Bronchial epithelial cell (primary cell): ENCODE measurements around the gene SDE2. TPM values are rescaled to one million over a fixed set of nuclear protein-coding genes. Genes with fewer than 3 reads are reported as not detected.
A peak's percentile ranks its signal among the peaks of the same experiment; 100 is the strongest.

Experiments used
- DNase-seq: peaks from one replicate; pipeline ENCODE4 v3.0.0-alpha.2; 2010; ENCODE audit warnings: low read depth
- FAIRE-seq: peaks from 2 replicates; lab custom pipeline; 2011; peaks lifted over from hg19 to GRCh38; lab: Jason Lieb, UNC
- H3K27me3 ChIP-seq: 2 replicates; pipeline ENCODE4 v1.5.1; 2011; ENCODE audit warnings: low read length; ENCODE audit not compliant: control insufficient read depth, insufficient read depth
- H3K36me3 ChIP-seq: 2 replicates; pipeline ENCODE4 v1.5.1; 2011; ENCODE audit warnings: low read length; ENCODE audit not compliant: control insufficient read depth, insufficient read depth
- H3K4me3 ChIP-seq: 2 replicates; pipeline ENCODE4 v1.5.1; 2011; ENCODE audit warnings: mild to moderate bottlenecking, low read depth, low read length, control low read depth
- total RNA-seq: library from RNA; depleted of rRNA; stranded (reverse); fragments of >200 nt; gene quantifications from 2 replicates; pipeline ENCODE4 v1.2.1, GENCODE V29; 2014
- TF ChIP-seq, protein P1 (sequence below): IDR thresholded peaks from 2 replicates; pipeline ENCODE4 v1.5.1; 2011; ENCODE audit warnings: mild to moderate bottlenecking, moderate library complexity, low read length, control low read depth, inconsistent platforms; ENCODE audit not compliant: insufficient read depth, severe bottlenecking

Gene SDE2
- total RNA-seq, 1 donor from 2014 or later = 41.1 TPM

DNA sequence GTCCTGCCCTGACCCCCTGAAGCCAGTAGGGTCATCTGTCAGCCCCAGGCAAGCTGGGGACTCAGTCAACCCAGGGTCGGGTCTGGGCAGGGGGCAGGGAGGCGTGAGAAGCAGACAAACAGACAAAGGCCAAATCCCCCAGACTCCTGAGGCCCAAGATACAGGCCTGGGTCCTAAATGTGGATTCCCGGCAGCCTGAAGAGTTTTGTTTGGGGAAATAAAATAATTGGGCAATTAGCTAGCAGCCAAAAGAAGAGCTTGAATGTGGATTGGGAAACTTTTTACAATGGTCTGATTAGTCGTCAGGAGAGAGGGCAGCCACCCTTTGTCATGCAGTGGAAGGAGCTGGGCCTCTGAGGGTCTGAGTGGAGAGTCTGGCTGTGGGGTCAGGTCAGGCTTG is 53.6 kb downstream of the SDE2 start:
- H3K4me3 ChIP-seq = no peak overlapping the region
- FAIRE-seq = no peak
- TF ChIP-seq, protein P1, sequence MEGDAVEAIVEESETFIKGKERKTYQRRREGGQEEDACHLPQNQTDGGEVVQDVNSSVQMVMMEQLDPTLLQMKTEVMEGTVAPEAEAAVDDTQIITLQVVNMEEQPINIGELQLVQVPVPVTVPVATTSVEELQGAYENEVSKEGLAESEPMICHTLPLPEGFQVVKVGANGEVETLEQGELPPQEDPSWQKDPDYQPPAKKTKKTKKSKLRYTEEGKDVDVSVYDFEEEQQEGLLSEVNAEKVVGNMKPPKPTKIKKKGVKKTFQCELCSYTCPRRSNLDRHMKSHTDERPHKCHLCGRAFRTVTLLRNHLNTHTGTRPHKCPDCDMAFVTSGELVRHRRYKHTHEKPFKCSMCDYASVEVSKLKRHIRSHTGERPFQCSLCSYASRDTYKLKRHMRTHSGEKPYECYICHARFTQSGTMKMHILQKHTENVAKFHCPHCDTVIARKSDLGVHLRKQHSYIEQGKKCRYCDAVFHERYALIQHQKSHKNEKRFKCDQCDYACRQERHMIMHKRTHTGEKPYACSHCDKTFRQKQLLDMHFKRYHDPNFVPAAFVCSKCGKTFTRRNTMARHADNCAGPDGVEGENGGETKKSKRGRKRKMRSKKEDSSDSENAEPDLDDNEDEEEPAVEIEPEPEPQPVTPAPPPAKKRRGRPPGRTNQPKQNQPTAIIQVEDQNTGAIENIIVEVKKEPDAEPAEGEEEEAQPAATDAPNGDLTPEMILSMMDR = no peak

DNA sequence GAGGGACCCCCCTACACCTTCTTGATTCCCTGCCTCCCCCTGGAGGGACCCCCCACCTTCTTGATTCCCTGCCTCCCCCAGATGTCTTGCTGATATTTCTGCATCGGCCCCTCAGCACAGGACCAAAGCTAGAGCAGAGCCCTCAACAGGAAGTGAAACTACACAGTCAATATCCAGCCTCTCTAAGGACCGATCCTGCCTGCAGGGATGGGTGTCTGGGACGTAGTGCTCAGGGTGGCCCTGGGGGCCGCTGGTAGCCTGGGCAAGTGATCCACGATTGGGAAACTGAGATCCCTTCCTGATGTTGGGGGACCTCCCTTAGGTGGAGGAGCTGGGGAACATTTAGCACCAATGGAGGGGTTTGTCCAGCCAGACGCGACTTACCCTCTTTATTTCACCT is 54.2 kb downstream of the SDE2 start:
- Histone ChIP-seq H3K27me3 (peaks cover 3% of the 10 kb centered on the region), H3K4me3 (no peak overlapping the region), H3K36me3 (no peaks in the 10 kb centered on the region)
- DNase-seq (no peak), FAIRE-seq (no peak)
- TF ChIP-seq, protein P1 = no peak

More for the DNA sequence above, 53.6 kb downstream of the SDE2 start:
- no peak for DNase-seq
- Histone ChIP-seq H3K36me3 (no peaks in the 10 kb centered on the region), H3K27me3 (peaks cover 5% of the 10 kb centered on the region)

DNA sequence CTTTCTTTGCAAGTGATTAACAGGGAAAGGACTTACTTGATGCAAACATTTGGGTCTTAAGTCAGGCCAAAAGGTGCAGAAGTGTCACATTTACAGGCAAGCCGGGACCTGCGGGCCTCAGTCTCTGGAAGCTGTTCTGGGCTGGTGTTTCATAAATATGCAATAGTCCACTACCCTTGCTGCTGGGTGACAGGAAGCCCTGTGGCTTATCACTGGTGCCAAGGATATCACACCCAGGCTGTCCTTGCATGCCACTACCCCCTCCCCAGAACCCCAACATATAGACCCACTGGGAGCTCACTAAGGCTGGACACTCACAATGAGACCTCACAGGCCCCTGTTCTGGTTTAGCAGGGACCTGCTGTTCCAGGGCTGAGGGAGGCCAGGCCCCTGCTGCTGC is 54.8 kb downstream of the SDE2 start:
- FAIRE-seq (no peak), DNase-seq (peak; percentile 13)
- Histone ChIP-seq H3K36me3 (no peaks in the 10 kb centered on the region), H3K4me3 (no peak overlapping the region), H3K27me3 (peaks cover 3% of the 10 kb centered on the region)
- TF ChIP-seq, protein P1 = no peak

DNA sequence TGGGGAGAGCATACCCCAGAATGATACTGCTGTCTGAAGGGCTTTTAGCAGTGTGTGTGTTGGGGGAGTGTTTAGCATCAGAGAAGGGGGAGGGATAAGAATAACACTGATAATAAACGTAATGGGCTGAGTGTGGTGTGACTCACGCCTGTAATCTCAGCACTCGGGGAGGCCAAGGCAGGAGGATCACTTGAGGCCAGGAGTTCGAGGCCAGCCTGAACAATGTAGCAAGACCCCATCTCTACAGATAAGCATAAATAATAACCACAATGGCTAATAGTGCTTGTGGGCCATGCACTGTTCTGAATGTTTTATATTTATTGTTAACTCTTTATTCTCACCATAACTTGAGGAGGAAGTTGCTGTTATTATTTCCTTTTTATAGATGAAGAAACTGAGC is 55.6 kb downstream of the SDE2 start:
- no peaks in the 10 kb centered on the region for H3K36me3 ChIP-seq
- no peak for DNase-seq
- no peak overlapping the region for H3K4me3 ChIP-seq
- FAIRE-seq = no peak
- H3K27me3 ChIP-seq = no peaks in the 10 kb centered on the region
- TF ChIP-seq, protein P1 = no peak

DNA sequence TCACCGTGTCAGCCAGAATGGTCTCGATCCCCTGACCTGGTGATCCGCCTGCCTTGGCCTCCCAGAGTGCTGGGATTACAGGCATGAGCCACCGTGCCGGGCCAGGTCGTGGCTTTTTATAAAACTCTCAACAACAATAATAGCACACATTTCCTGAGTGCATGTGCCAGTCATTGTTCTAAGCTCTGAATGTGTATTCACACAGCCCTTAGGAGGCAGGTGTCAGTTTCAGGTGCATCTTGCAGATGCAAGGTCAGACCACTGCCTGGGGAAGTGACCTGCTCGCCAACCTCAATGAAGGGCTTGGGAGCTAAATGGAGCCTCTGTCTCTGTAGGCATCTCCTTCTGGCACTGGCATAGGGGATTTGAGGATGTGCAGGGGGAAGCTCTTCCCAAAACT is 56.6 kb downstream of the SDE2 start:
- Histone ChIP-seq H3K4me3 (no peak overlapping the region), H3K27me3 (no peaks in the 10 kb centered on the region), H3K36me3 (no peaks in the 10 kb centered on the region)
- FAIRE-seq = no peak
- no peak for DNase-seq
- TF ChIP-seq, protein P1 = no peak

DNA sequence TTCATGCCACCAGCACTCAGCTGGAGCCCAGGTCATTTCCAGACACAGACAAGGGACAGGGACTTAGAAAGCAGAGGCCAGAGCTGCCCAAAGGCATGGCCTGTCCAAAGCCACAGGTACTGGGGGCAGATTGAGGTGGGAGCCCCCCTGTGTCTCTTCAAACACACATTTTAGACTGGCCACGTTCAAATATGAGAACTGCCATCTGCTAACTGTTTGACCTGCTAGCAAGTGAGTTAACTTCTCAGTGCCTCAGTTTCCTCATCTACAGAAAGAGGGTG is 57.3 kb downstream of the SDE2 start:
- no peak for DNase-seq
- Histone ChIP-seq H3K36me3 (no peaks in the 10 kb centered on the region), H3K27me3 (no peaks in the 10 kb centered on the region), H3K4me3 (no peak overlapping the region)
- TF ChIP-seq, protein P1 = no peak
- no peak for FAIRE-seq
